Measurements from ENCODE around the gene HOXC13. TPM values are rescaled to one million over a fixed set of nuclear protein-coding genes. Genes with fewer than 3 reads are reported as not detected.

The HOXC13 gene
- total RNA-seq, 1 donor from 2014 or later, result 0.69 TPM

DNA sequence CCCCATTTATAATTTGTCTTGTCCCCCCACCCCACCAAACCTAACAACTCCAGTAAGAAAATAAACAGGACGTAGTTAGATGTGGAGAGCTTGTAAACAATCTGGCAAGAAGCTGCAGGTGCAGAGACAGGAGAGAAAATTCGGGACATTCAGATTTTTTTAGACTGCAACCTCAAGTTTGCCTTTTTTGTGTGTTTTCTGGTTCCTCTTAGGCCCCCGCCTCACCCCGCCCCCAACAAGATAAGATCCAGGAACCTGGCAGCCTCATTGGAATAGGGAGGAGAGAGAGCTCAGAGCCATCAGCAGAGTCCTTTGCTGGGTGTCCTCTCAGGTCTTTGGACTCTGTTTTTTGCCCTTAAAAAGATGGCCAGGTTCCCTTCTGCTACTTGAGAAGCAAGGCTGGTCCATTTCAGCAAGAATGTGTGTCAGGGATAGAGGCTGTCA is 49.2 kb downstream of the HOXC13 start:
- TF ChIP-seq, protein P1, sequence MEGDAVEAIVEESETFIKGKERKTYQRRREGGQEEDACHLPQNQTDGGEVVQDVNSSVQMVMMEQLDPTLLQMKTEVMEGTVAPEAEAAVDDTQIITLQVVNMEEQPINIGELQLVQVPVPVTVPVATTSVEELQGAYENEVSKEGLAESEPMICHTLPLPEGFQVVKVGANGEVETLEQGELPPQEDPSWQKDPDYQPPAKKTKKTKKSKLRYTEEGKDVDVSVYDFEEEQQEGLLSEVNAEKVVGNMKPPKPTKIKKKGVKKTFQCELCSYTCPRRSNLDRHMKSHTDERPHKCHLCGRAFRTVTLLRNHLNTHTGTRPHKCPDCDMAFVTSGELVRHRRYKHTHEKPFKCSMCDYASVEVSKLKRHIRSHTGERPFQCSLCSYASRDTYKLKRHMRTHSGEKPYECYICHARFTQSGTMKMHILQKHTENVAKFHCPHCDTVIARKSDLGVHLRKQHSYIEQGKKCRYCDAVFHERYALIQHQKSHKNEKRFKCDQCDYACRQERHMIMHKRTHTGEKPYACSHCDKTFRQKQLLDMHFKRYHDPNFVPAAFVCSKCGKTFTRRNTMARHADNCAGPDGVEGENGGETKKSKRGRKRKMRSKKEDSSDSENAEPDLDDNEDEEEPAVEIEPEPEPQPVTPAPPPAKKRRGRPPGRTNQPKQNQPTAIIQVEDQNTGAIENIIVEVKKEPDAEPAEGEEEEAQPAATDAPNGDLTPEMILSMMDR (IDR thresholded peaks at IDR 0.05; ENCODE audit: unreplicated experiment), result no peak
- Mint-ChIP-seq H3K4me1 (peaks cover 19% of the 10 kb centered on the region), H3K9me3 (no peaks in the 10 kb centered on the region), H3K27me3 (ENCODE audit: low read depth) (peaks cover 100% of the 10 kb centered on the region), H3K4me3 (no peak overlapping the region), H3K27ac (no peak overlapping the region), H3K36me3 (no peaks in the 10 kb centered on the region)
- no peak for DNase-seq (ENCODE audit: low spot score in 2 of 2, unreplicated experiment in 2 of 2)

DNA sequence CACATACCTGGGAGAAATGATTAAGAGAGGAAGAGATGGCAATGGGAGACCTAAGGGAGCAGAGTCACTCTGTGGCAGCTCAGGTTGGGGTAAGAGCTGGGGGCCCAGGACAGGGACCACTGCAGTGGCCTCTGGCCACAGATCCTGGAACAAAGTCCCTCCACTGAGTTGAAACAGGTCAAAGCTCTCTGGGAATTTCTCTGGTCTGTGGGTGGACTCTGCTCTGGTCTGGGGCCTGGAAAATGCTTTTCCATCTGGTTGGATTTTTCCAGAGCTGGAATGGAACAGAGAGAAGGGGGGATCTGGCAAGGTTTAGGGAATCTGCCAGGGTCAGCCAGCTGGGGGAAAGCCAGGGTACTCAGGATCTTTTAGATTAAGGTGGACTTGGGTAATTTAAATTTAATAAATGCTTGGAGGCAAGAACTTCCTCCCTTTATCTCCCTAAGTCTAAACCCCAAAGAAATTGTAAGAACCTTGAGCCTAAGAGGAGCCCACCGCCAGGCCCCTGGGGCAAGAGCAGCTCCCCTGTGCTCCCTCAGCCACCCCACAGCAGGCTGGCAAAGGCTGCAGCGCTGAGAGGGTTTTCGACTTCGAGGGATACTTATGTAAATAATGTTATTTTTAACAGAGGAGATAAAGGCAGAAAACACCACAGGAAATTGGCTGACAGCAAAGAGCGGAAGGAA is 50.1 kb downstream of the HOXC13 start:
- no peak for DNase-seq (ENCODE audit: low spot score in 2 of 2, unreplicated experiment in 2 of 2)

DNA sequence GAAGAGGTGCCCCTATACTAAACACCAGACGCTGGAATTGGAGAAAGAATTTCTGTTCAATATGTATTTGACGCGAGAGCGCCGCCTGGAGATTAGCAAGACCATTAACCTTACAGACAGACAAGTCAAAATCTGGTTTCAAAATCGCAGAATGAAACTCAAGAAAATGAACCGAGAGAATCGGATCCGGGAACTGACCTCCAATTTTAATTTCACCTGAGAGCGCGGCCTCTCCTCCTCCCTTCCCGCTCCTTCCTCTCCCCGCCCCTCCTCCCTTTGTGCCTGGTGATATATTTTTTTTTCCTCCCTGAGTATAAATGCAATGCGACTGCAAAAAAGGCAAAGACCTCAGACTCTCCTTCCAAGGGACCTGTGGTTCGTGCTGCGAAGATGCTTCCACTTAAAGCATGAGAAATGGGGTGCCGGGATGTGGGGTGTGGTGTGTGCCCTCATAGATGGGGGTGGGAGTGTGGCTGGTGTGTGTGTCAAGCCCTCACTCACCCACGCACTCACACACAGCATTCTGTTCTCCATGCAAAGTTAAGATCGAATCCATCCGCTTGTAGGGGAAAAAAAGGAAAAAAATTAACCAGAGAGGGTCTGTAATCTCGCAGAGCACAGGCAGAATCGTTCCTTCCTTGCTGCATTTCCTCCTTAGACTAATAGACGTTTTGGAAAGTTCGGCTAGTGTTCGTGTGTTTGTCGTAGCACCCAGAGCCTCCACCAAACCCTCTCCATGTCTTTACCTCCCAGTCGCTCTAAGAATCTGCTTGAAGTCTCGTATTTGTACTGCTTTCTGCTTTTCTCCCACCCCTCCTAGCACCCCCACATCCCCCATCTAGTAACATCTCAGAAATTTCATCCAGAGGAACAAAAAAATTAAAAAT is 50.8 kb downstream of the HOXC13 start:
- H3K4me3 Mint-ChIP-seq, result no peak overlapping the region
- H3K4me1 Mint-ChIP-seq, result peaks cover 26% of the 10 kb centered on the region
- H3K27me3 Mint-ChIP-seq (ENCODE audit: low read depth), result peaks cover 100% of the 10 kb centered on the region
- DNase-seq (ENCODE audit: low spot score in 2 of 2, unreplicated experiment in 2 of 2), result no peak
- H3K9me3 Mint-ChIP-seq, result no peaks in the 10 kb centered on the region
- TF ChIP-seq, protein P1 (IDR thresholded peaks at IDR 0.05; ENCODE audit: unreplicated experiment), result peak; percentile 37
- no peaks in the 10 kb centered on the region for H3K36me3 Mint-ChIP-seq
- no peak overlapping the region for H3K27ac Mint-ChIP-seq

More for the DNA sequence above, 50.1 kb downstream of the HOXC13 start:
- H3K4me3 Mint-ChIP-seq, result no peak overlapping the region
- H3K27me3 Mint-ChIP-seq (ENCODE audit: low read depth), result peaks cover 100% of the 10 kb centered on the region
- peaks cover 19% of the 10 kb centered on the region for H3K4me1 Mint-ChIP-seq
- TF ChIP-seq, protein P1 (IDR thresholded peaks at IDR 0.05; ENCODE audit: unreplicated experiment), result no peak
- no peaks in the 10 kb centered on the region for H3K9me3 Mint-ChIP-seq
- H3K36me3 Mint-ChIP-seq, result no peaks in the 10 kb centered on the region
- H3K27ac Mint-ChIP-seq, result no peak overlapping the region

DNA sequence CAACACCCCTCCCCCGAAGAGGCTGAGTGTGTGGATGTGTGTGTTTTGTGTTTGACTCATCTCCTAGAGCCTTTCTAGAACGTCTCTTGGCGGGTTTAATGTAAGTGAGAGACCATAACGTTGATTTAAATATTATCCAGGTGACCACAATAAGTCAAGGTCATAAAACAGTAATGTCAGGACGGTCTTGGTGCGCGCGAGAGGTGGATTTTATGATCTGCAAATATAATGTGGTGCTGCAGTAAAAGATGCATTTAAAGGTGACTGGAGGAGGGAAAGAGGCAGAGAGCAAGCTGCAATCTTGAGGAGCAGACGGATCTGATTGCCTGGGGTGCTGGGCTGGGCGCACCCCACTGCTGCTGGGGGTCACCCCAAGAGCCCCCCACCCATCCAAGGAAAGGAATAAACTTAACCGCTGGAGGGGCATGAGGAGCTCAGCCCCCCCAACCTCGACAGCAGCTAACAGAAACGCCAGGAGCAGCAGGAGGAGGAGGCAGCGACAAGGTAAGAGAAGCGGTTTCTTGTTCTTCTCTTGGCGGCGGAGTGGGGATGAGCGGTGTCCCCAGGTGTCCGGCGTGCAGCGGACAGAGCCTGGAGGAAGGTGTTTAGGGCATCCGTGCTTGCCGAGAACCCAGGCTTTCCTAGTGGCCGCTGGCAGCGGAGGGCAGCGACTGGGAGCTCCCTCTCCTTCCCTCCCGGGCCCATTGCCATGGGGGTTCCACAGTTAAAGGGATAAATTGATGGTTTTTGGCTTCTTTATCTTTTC is 51.9 kb downstream of the HOXC13 start:
- H3K27ac Mint-ChIP-seq, result no peak overlapping the region
- H3K4me1 Mint-ChIP-seq, result peaks cover 27% of the 10 kb centered on the region
- no peaks in the 10 kb centered on the region for H3K9me3 Mint-ChIP-seq
- no peaks in the 10 kb centered on the region for H3K36me3 Mint-ChIP-seq
- DNase-seq (ENCODE audit: low spot score in 2 of 2, unreplicated experiment in 2 of 2), result no peak
- TF ChIP-seq, protein P1 (IDR thresholded peaks at IDR 0.05; ENCODE audit: unreplicated experiment), result no peak
- no peak overlapping the region for H3K4me3 Mint-ChIP-seq
- peaks cover 100% of the 10 kb centered on the region for H3K27me3 Mint-ChIP-seq (ENCODE audit: low read depth)

DNA sequence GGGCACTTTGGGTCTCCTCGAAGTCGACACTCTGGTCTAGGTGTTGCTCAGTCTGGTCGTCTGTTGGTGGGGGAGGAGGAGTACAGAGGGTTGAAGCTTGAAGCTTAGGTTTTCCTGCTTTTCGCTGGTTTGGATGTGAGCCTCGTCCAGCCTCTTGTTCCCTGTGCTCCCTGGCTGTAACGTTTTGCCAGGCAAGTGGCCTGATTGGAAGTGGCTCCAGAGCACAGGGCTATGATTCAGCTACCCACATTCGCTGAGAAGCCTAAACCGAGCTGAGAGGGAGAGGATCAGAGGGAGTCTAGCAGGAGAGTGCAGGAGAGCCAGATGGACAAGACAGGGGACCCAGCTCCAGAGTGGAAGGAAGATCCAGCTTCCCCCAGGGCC is 52.4 kb downstream of the HOXC13 start:
- TF ChIP-seq, protein P1 (IDR thresholded peaks at IDR 0.05; ENCODE audit: unreplicated experiment), result no peak
- H3K9me3 Mint-ChIP-seq, result no peaks in the 10 kb centered on the region
- peaks cover 100% of the 10 kb centered on the region for H3K27me3 Mint-ChIP-seq (ENCODE audit: low read depth)
- no peak overlapping the region for H3K4me3 Mint-ChIP-seq
- no peaks in the 10 kb centered on the region for H3K36me3 Mint-ChIP-seq
- peaks cover 29% of the 10 kb centered on the region for H3K4me1 Mint-ChIP-seq
- no peak for DNase-seq (ENCODE audit: low spot score in 2 of 2, unreplicated experiment in 2 of 2)
- no peak overlapping the region for H3K27ac Mint-ChIP-seq

Measured in mesothelial cell of epicardium (in vitro differentiated cells).